Measurements from ENCODE around the gene KIAA1217.

DNA sequence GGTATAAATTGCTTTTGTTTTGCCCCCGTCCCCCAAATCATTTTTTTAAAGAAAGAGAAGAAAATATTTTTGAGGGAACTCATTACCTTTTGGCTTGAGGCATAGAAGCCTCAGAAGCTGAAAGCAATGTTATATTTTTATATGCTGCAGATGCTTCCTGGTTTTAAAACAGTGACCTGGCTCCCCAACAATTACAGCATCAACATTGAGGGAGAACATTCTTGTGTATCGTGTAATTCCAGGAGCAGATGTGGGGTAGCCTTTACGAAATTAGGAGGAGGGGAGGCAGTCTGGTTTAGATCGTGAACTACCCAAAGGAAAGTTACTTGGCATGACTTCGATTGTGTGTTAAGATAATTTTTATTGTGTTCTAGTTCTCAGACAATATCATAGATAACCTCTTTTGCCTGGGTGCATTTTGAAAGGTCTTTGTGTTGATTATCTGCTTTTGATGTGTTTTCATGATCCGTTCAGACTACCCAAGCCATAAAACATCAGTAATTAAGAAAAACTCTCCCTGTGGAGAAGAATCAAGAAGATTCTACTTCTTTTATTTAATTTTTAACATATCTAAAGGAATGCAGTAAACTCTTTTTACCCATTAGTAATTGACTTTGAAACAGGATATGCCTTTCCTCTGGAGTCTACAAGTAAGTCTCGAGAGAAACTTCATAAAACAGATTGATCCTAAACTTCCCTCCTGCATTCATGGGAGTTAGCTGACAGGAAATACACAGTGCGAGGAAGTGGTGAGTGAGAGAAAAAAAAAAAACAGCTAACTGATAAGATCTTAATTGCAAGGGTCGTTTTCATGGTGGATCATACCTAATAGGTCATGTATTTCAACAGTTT lies 141.4 kb downstream of the KIAA1217 start:
- TF ChIP-seq, protein P1, sequence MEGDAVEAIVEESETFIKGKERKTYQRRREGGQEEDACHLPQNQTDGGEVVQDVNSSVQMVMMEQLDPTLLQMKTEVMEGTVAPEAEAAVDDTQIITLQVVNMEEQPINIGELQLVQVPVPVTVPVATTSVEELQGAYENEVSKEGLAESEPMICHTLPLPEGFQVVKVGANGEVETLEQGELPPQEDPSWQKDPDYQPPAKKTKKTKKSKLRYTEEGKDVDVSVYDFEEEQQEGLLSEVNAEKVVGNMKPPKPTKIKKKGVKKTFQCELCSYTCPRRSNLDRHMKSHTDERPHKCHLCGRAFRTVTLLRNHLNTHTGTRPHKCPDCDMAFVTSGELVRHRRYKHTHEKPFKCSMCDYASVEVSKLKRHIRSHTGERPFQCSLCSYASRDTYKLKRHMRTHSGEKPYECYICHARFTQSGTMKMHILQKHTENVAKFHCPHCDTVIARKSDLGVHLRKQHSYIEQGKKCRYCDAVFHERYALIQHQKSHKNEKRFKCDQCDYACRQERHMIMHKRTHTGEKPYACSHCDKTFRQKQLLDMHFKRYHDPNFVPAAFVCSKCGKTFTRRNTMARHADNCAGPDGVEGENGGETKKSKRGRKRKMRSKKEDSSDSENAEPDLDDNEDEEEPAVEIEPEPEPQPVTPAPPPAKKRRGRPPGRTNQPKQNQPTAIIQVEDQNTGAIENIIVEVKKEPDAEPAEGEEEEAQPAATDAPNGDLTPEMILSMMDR (IDR thresholded peaks at IDR 0.05), result no peak
- TF ChIP-seq POLR2A (IDR thresholded peaks at IDR 0.05), result no peak
